HG02588 (cell line): ENCODE data around the gene DNASE1L2.

ENCODE experiments used
- ATAC-seq: cut with Tn5 transposase; IDR thresholded peaks from one replicate; pipeline ENCODE4 v1.9.1; 2021; ENCODE audit warnings: mild to moderate bottlenecking, moderate library complexity; ENCODE audit not compliant: unreplicated experiment

DNASE1L2 gene

DNA sequence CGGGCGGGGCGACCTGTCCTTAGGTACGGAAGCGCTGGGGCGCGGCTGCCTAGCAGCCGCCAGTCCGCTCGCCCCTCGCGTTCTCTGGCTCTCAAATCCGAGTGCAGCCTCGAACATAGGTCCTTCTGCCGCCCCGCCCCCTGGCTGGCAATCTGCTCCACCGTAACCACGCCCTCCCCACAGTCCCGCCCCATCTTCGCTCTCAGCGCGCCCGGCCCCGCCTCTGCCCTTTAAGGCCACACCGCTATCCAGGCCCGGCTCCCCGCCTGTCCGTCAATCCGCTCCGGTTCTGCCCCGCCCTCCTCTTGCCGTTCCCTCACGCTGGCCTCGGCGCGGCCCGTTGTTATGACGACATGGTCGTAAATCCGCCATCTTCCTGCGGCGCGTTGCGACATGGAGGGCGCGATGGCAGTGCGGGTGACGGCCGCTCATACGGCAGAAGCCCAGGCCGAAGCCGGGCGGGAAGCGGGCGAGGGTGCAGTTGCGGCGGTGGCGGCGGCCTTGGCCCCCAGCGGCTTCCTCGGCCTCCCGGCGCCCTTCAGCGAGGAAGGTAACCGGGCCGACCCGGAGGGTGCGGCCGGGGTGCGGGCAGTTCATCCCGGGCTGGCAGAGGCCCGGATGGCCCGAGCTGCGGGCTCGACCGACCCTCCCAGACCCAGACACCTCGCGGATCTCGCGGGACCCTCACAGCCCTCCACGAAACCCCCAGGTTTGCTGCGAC, 12.9 kb upstream of the DNASE1L2 start, which contains the start of gene E4F1:
Gene E4F1 (plus strand): TSS at position 371 of the 721 bp plus-strand sequence. CDS start 23 bp downstream, at position 394.
- ATAC-seq = peak; percentile 90

- peak; percentile 12 for ATAC-seq
Measured at GRCh38 chr16:2223942-2224486, 12.2 kb upstream of the DNASE1L2 start.

- no peak for ATAC-seq
Measured at GRCh38 chr16:2226245-2226793, 9.9 kb upstream of the DNASE1L2 start.

GRCh38 chr16:2226918-2227317, 9.3 kb upstream of the DNASE1L2 start:
- ATAC-seq = no peak

GRCh38 chr16:2228161-2228824, 8.0 kb upstream of the DNASE1L2 start:
- ATAC-seq = no peak

DNA sequence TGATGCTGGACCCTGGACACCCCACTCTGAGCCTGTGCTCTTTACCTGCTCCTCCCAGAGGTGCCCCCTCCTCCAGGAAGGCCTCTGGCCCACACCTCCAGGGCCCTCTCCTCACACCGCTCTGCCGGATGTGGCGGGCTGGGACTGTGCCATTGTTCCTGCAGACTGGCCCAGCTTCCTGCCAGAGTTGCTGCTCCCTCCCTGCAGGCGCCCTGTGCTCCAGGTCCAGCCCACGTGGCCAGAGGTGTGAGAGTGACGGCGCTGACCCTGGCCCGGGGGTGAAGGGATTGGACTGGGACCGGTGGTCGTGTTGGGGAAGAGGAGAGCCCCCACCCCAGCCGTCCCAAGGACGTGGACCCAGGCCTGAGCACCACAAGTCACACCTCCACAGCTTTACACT, 7.2 kb upstream of the DNASE1L2 start:
- no peak for ATAC-seq

DNA sequence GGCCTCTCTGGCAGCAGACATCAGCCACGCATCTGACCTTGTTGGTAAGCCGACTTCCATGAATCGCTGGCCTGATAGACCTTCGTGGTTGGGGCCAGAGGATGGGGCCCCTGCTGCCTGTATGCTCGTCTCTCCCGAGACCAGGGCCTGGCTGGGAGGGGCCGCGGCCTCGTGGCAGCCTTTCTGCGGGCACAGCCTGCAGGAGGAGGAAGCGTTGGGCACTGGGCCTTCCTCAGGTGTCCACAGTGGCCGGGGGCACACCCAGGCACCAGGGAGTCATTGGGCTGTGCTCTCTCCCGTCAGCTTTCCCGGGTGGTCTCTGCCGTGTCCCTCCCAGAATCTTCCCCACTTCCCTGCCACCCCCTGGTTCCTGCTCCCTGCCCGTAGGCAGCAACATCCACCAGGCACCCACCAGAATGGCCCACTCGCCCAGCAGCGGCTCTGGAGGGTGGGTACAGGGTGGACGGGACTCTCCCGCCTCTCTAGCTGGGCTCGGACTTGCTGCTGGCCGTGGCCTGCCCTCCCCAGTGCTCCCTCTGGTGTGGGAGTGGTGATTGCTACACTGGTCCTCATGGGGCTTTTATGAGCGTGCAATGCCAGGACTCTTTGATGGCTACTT, 6.5 kb upstream of the DNASE1L2 start:
- no peak for ATAC-seq

DNA sequence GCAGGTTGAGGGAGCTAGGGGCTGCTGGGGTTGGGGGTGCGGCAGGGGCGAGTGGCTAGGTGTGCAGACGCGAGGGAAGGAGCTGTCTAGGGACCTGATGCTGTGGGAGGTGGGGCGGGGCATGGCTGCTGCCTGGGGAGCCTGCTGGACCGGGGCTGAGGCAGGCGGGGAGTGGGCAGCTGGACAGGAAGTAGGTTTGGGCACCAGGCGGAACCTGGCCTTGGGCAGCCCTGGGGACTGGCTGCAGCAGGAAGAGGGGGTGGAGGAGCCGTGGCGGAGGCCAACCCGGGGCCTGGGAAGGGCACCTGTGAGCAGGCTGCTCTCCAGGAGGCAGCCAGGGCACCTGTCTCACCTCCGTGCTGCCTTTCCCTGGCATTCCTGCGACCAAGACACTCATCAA, 5.9 kb upstream of the DNASE1L2 start:
- no peak for ATAC-seq

- ATAC-seq = no peak
Measured at GRCh38 chr16:2231016-2231931, 5.0 kb upstream of the DNASE1L2 start.

DNA sequence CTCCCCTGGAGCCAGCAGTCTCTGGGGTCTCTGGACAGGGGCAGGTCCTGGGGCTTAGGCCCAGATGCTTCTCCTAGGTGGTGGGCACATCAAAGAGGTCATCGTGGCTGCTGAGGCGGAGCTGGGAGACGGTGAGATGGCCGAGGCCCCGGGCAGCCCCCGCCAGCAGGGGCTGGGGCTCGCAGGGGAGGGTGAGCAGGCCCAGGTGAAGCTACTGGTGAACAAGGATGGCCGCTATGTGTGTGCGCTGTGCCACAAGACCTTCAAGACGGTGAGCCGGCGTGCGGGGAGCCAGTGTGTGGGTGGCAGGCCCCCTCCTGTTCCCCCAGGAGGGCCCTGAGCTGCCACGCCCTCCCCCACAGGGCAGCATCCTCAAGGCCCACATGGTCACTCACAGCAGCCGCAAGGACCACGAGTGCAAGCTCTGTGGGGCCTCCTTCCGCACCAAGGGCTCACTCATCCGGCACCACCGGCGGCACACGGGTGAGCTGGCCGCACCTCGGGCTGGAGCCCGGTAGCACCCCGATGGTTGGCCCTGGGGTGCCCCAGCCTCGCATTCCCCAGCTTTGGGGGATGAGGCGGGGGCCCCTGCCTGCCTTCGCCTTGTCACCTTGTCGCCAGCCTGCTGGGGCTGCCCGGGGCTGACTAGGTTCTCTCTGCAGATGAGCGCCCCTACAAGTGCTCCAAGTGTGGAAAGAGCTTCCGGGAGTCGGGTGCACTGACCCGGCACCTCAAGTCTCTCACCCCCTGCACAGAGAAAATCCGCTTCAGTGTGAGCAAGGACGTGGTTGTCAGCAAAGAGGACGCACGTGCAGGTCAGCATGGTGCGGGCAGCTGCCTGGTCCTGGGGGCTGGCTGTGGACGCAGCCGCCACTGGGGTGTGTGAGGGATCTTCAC, 3.9 kb upstream of the DNASE1L2 start:
- no peak for ATAC-seq

DNA sequence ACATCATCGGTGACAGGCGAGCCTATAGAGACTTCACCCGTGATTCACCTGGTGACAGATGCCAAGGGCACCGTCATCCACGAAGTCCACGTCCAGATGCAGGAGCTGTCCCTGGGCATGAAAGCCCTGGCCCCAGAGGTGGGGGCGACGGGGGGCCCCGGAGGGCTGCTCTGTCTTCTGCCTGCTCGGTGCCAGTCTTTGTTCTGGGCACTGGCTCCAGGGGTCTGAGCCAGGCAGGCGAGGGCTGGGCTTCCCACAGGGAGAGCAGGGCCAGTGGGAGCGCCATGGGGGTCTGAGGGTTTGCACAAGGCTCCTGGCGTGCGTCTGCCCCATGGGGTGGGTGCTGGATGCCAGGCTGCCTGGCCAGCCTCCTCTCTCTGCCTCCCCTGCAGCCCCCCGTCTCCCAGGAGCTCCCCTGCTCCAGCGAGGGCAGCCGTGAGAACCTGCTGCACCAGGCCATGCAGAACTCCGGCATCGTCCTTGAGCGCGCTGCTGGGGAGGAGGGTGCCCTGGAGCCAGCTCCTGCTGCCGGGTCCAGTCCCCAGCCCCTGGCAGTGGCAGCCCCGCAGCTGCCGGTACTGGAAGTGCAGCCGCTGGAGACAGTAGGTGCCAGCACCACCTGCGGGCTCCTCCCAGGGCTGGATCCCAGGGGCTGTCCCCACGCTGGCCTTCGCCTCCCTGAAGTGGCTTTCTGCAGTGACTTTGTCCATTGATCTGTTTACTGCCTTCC, 3.0 kb upstream of the DNASE1L2 start:
- ATAC-seq = no peak

- no peak for ATAC-seq
Measured at GRCh38 chr16:2233872-2234812, 2.1 kb upstream of the DNASE1L2 start.

DNA sequence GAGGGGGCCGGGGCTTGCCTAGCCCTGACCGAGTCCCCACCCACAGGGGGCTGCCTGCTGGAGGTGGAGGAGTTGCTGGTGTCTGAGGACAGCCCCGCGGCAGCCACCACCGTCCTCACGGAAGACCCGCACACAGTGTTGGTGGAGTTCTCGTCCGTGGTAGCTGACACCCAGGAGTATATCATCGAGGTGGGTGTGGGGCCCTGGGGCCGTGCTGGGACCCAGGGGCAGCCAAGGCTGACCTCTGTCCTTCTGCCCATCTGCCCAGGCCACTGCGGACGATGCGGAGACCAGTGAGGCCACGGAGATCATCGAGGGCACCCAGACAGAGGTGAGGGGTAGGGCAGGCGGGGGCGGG, 1.5 kb upstream of the DNASE1L2 start:
- ATAC-seq = no peak

- no peak for ATAC-seq
Measured at GRCh38 chr16:2235234-2235651, 1.0 kb upstream of the DNASE1L2 start.

- no peak for ATAC-seq
Measured at GRCh38 chr16:2235695-2236336, 428 bp upstream of the DNASE1L2 start.

- ATAC-seq = no peak
Measured at GRCh38 chr16:2237102-2237482, 848 bp downstream of the DNASE1L2 start.

GRCh38 chr16:2237493-2238149, 1.4 kb downstream of the DNASE1L2 start:
- no peak for ATAC-seq
